GM18499 (cell line): ENCODE measurements around the gene BRD3.
"Not testable (repeated sequence)": the region's sequence is repeated elsewhere in the genome, so short reads cannot be mapped to it uniquely, and the experiment has no call there.

Experiments used
- ATAC-seq: cut with Tn5 transposase; IDR thresholded peaks from one replicate; pipeline ENCODE4 v1.9.1; 2021; ENCODE audit warnings: moderate number of reproducible peaks; ENCODE audit not compliant: insufficient read depth, unreplicated experiment

Gene BRD3

DNA sequence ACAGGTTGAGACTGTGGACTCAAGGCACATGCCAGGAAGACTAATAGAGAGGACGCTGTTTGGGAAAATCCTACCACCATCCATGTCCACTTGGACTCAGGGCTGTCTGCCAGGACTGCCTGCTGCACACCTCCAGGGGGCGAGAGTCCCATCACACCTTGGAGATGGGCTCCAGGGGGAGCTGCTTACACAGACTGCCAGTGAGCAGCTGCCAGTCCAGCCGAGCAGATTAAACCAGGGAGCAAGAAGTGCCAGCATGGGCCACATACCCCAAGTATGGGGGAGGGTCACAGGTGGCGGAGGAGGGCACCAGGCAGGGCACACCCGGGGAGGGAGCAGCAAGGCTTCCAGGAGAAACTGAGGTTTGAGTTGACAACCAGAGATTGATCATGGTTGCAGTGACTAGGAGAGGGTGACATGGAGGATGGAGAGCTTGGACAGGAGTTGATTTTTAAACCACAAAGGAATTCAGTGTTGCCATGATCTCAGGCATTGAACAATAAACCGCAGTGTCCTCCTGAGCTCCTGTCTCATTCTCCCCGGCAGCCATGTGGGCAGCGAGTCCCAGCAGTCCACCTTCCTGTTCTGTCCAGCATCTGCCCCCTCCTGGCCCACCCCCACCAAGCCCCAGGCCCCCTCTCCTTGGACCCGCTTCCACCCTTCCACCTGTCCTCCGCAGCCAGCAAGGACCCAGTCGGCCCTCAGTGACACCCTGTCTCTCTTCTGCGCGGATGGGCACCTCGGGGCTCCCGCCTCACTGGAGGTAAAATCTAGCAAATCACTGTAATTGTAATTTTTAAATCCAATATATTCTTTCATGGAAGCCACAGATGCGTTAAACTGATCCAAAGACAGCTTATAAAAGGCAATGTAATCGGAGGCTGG, 72.6 kb downstream of the BRD3 start:
- ATAC-seq: no peak

DNA sequence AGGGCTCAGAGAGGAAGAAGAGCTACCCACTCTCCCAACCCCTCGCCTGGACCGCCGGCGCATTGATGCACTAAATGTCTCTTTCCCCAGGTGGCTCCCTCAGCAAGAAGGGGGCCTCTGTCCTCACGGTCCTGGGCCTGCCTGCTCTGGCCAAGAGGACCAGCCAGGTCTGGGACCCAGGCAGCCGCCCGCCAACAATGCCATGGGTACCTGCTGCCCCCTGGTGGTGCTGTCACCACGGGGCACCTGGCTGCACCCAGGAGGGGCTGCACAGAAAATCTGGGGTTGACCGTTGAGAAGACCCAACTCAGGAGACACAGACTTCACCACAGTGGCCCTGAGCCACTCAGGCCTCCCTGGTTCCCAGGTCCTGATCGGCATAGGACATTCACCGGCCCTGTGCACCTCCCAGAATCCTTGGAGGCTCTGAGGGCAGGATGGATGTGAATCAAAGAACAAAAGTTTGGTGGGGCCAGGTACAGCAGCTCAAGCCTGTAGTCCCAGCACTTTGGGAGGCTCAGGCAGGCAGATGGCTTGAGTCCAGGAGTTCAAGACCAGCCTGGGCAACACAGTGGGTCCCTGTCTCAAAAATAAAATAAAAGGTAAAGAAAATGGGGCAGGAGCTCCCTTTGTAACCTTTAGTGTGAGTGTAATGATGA, 73.3 kb downstream of the BRD3 start:
- ATAC-seq: no peak

DNA sequence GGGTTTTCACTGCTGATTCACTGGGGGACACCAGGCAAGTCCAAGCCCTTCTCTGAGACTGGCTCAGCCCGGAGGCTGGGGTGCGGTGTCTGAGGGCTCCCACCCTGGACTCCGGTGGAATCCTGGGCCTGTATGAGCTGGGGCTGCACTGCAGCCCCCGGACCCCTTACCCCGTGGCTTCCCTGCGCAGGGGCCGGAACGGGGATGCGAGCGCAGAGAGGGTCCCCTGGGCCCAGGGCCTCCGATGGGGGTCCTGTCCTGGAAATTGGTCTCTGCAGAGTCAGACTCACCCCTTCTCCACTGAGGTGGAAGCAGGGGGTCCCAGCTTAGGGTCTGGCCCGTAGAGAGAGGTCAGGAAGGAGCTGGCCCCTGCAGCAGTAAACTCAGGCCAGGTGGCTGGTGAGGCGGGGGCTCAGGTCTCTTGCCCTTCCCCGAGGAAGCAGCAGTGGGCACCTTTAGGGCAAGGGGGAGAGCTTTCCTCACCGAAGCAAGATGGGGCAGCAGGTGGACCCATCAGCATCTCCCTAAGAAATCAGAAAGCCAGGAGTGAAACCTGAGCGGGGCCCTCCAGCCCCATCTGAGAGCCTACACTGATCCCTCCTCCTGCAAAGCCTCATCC, 74.1 kb downstream of the BRD3 start:
- no peak for ATAC-seq

DNA sequence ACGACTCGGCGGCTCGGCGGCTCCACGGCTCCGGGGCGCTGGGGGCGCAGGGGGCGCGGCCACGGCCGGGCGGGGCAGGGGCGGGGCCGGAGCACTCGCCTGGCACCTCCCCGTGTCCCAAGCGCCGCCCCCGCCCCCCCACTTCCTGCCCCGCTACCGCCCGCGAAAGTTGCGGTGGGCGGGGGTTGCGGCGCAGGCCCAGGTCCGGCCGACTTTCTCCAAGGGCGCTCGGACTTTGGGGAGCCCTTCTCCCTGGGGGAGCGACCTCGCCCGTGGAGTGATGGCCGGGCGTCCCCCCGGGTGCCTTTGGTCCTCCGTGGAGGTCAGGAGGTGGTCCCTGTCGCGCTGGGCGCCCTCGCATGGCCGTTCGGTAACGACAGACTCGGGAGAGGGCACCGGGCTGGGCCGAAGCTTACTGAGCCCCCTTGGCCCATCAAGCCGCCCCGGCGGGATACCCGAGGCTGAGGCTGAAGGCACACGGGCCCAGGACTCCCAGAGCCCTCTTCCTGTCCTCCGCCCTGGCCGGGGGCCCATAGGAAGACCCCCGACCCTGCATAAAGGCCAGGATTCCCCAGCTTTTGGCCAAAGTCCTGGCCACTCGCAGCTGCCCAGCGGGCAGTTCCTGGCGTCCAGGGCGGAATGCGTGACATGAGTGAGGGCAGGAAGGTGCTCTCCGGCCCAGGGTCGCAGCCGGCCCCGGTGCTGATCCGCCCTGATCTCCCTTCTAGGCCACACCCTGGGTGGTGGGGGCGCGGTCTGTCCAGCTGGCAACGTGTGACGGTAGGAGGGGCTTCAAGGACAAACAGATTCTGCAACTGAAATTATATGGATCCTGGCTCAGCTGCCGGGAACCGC, 74.8 kb downstream of the BRD3 start:
- ATAC-seq: no peak

DNA sequence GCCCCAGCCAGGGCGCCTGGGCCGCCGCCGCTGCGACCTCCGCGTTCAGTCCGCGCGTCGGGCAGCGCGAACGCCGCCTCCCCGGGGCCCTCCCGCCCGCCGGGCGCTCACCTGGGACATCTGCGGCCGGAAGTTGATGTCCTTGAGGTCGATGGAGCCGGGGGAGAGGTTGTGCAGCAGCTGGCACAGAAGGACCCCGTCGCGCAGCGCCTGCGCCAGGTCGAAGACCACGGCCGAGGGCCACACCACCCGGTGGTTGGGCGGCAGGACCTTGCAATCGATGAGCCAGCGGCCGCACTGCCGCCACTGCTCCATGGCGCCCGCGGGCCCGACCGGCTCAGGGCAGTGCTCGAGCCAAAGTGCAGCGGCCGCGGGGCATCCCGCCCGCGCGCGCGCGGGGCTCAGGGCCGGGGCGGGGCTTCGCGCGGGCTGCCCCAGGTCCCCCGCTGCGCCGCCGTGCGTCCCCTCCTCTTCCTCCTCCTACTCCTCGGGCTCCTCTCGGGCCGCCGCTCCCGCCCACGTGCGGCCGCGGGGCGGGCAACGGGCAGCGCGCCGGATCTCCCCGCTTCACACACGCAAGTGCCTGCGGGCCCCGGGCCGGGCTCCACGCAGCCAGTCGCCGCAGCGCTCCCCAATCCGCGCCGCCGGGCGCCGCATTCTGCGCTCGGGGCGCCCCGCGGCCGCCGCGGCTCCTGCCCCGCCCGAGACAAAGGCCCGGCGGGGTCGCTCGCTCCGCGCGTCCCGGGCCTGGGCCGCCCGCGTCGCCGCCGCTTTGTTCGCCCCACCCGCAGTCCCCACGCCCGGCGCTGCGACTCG, 75.7 kb downstream of the BRD3 start, which contains the start of gene VAV2:
VAV2 (minus strand) TSS at position 361 of the 816 bp plus-strand sequence; CDS start at position 315, 46 bp downstream.
- no peak for ATAC-seq

GRCh38 chr9:133991214-133991921, 76.5 kb downstream of the BRD3 start:
- no peak for ATAC-seq

- no peak for ATAC-seq
Observed at GRCh38 chr9:133990366-133991213, 77.2 kb downstream of the BRD3 start.

DNA sequence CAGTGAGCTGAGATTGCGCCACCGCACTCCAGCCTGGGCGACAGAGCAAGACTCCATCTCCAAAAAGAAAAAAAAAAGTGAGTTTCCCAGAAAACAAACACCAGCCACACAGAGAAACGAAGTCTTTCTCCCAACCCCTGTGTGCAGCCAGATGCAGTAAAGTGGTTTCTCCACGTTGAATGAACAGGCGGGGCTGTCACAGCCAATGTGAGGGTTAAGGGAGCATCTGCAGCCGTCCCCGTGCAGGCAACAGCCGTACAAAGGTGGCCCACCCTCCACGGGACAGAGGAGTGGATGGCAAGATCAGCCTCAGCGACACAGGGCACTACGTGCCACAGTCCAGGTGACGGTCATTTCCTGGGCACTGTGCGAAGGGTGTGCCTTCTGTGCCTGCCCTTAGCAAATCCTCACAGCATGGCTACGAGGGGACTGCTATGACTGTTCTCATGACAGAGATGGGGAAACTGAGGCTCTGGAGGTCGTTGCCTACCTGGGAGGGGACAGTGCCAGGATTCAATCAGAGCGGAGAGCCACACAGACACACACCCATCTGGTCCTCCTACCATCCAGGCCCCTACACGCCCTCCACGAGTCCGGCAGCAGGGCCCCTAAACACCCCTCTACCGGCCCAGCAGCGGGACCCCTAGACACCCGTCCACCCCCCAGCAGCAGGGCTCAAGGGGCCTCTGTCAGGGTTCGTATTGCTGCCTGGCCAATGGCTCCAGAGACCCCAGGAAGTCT, 78.0 kb downstream of the BRD3 start:
- no peak for ATAC-seq

GRCh38 chr9:133988771-133989170, 79.1 kb downstream of the BRD3 start:
- not testable (repeated sequence) for ATAC-seq

GRCh38 chr9:133987946-133988665, 79.7 kb downstream of the BRD3 start:
- no peak for ATAC-seq

- no peak for ATAC-seq
Observed at GRCh38 chr9:133987446-133987788, 80.4 kb downstream of the BRD3 start.

GRCh38 chr9:133986774-133987445, 80.9 kb downstream of the BRD3 start:
- no peak for ATAC-seq

GRCh38 chr9:133986061-133986460, 81.8 kb downstream of the BRD3 start:
- ATAC-seq: no peak

- ATAC-seq: no peak
Observed at GRCh38 chr9:133982971-133983720, 84.7 kb downstream of the BRD3 start.

GRCh38 chr9:133981958-133982681, 85.7 kb downstream of the BRD3 start:
- ATAC-seq: no peak
